SK-N-SH treated with all-trans-retinoic acid at 6 μM for 48 hours (cell line): ENCODE results near the gene NSUN2.

Experiments used
- ATAC-seq: fragments of 200-7000 bp; cut with Tn5 transposase; 3 replicates; pipeline ENCODE4 v1.9.1; 2020; ENCODE audit warnings: mild to moderate bottlenecking, moderate library complexity
- ARNTL ChIP-seq: fragments of 450-650 bp; formaldehyde crosslinking; IDR thresholded peaks from 2 replicates; pipeline ENCODE4 v1.5.0; 2020; ENCODE audit warnings: low read depth, mild to moderate bottlenecking, moderate library complexity, borderline replicate concordance
- BACH2 ChIP-seq: fragments of 250-450 bp; sonication (Bioruptor Pico); IDR thresholded peaks from 2 replicates; pipeline ENCODE4 v1.9.0; 2021; ENCODE audit warnings: mild to moderate bottlenecking, borderline replicate concordance
- CREB5 ChIP-seq: fragments of 250-450 bp; sonication (Bioruptor Pico); IDR thresholded peaks from 2 replicates; pipeline ENCODE4 v1.5.1; 2020; ENCODE audit warnings: low read depth, mild to moderate bottlenecking, moderate library complexity
- CSDC2 ChIP-seq: fragments of 250-450 bp; sonication (Bioruptor Pico); IDR thresholded peaks from 2 replicates; pipeline ENCODE4 v1.5.0; 2020; ENCODE audit warnings: mild to moderate bottlenecking, moderate library complexity
- ESRRG ChIP-seq: fragments of 250-450 bp; sonication (Bioruptor Pico); IDR thresholded peaks from 2 replicates; pipeline ENCODE4 v1.6.1; 2021; ENCODE audit warnings: mild to moderate bottlenecking
- GLIS3 ChIP-seq: fragments of 250-450 bp; sonication (Bioruptor Pico); IDR thresholded peaks from 2 replicates; pipeline ENCODE4 v1.5.0; 2020; ENCODE audit warnings: mild to moderate bottlenecking, moderate library complexity
- ISL1 ChIP-seq: fragments of 250-450 bp; sonication (Bioruptor Pico); IDR thresholded peaks from 2 replicates; pipeline ENCODE4 v2.1.2; 2022; ENCODE audit warnings: mild to moderate bottlenecking, moderate library complexity
- OSR1 ChIP-seq: fragments of 250-450 bp; sonication (Bioruptor Pico); IDR thresholded peaks from 2 replicates; pipeline ENCODE4 v1.8.0; 2022; ENCODE audit warnings: moderate library complexity, mild to moderate bottlenecking, inconsistent platforms
- PATZ1 ChIP-seq: fragments of 250-450 bp; sonication (Bioruptor Pico); IDR thresholded peaks from 2 replicates; pipeline ENCODE4 v1.8.0; 2020; ENCODE audit warnings: mild to moderate bottlenecking, moderate library complexity, borderline replicate concordance
- POU6F1 ChIP-seq: fragments of 250-450 bp; sonication (Bioruptor Pico); IDR thresholded peaks from 2 replicates; pipeline ENCODE4 v1.8.0; 2021; ENCODE audit warnings: low read depth, mild to moderate bottlenecking, moderate library complexity, borderline replicate concordance
- PPARA ChIP-seq: fragments of 250-450 bp; sonication (Bioruptor Pico); IDR thresholded peaks from 2 replicates; pipeline ENCODE4 v1.5.0; 2020; ENCODE audit warnings: mild to moderate bottlenecking, borderline replicate concordance
- RARB ChIP-seq: fragments of 250-450 bp; sonication (Bioruptor Pico); IDR thresholded peaks from 2 replicates; pipeline ENCODE4 v1.8.0; 2021; ENCODE audit warnings: mild to moderate bottlenecking, moderate library complexity
- SNAI2 ChIP-seq: fragments of 250-450 bp; sonication (Bioruptor Pico); IDR thresholded peaks from 2 replicates; pipeline ENCODE4 v1.5.0; 2020; ENCODE audit warnings: mild to moderate bottlenecking, moderate library complexity
- TCF4 ChIP-seq: fragments of 250-450 bp; sonication (Bioruptor Pico); IDR thresholded peaks from 2 replicates; pipeline ENCODE4 v1.8.0; 2021; ENCODE audit warnings: mild to moderate bottlenecking, moderate library complexity, borderline replicate concordance
- TSHZ2 ChIP-seq: fragments of 250-450 bp; sonication (Bioruptor Pico); IDR thresholded peaks from 2 replicates; pipeline ENCODE4 v1.5.0; 2020; ENCODE audit warnings: mild to moderate bottlenecking, moderate library complexity
- ZC3H10 ChIP-seq: fragments of 250-450 bp; sonication (Bioruptor Pico); IDR thresholded peaks from 2 replicates; pipeline ENCODE4 v1.5.1; 2021; ENCODE audit warnings: mild to moderate bottlenecking, moderate library complexity
- ZFP3 ChIP-seq: fragments of 250-450 bp; sonication (Bioruptor Pico); IDR thresholded peaks from 2 replicates; pipeline ENCODE4 v1.5.0; 2020; ENCODE audit warnings: mild to moderate bottlenecking, moderate library complexity
- ZFP30 ChIP-seq: fragments of 450-650 bp; formaldehyde crosslinking; IDR thresholded peaks from 2 replicates; pipeline ENCODE4 v1.5.0; 2022; ENCODE audit warnings: mild to moderate bottlenecking, moderate library complexity
- ZNF565 ChIP-seq: fragments of 450-650 bp; formaldehyde crosslinking; conservative IDR thresholded peaks from 2 replicates; pipeline ENCODE4 v1.5.0; 2020; ENCODE audit warnings: low read depth, mild to moderate bottlenecking, moderate library complexity
- ZNF70 ChIP-seq: fragments of 450-650 bp; formaldehyde crosslinking; IDR thresholded peaks from 2 replicates; pipeline ENCODE4 v1.5.0; 2020; ENCODE audit warnings: mild to moderate bottlenecking, moderate library complexity
- ZNF8 ChIP-seq: fragments of 450-650 bp; formaldehyde crosslinking; IDR thresholded peaks from 2 replicates; pipeline ENCODE4 v1.5.0; 2020; ENCODE audit warnings: mild to moderate bottlenecking, moderate library complexity

NSUN2 gene

GRCh38 chr5:6632324-6632887, 438 bp downstream of the NSUN2 start:
- TF ChIP-seq ARNTL (CRISPR knock-in tag), result no peak
- TF ChIP-seq TSHZ2 (CRISPR knock-in tag), result no peak
- no peak for TF ChIP-seq RARB (CRISPR knock-in tag)
- TF ChIP-seq ISL1, result no peak
- TF ChIP-seq OSR1 (CRISPR knock-in tag), result no peak
- TF ChIP-seq ZC3H10 (CRISPR knock-in tag), result no peak
- no peak for TF ChIP-seq CREB5 (CRISPR knock-in tag)
- no peak for TF ChIP-seq ZNF8 (CRISPR knock-in tag)
- no peak for TF ChIP-seq PATZ1 (CRISPR knock-in tag)
- no peak for TF ChIP-seq BACH2
- TF ChIP-seq SNAI2 (CRISPR knock-in tag), result no peak
- no peak for TF ChIP-seq ZFP30 (CRISPR knock-in tag)
- TF ChIP-seq ZNF70 (CRISPR knock-in tag), result no peak
- TF ChIP-seq CSDC2 (CRISPR knock-in tag), result no peak
- TF ChIP-seq POU6F1 (CRISPR knock-in tag), result no peak
- ATAC-seq, result peak; percentile 49

GRCh38 chr5:6631441-6631840, 1.4 kb downstream of the NSUN2 start:
- no peak for ATAC-seq
- TF ChIP-seq TCF4 (CRISPR knock-in tag) (no peak), CSDC2 (CRISPR knock-in tag) (no peak), TSHZ2 (CRISPR knock-in tag) (no peak), ZNF8 (CRISPR knock-in tag) (no peak), RARB (CRISPR knock-in tag) (no peak), ZC3H10 (CRISPR knock-in tag) (no peak), BACH2 (no peak), ESRRG (CRISPR knock-in tag) (no peak), ZNF70 (CRISPR knock-in tag) (no peak), PATZ1 (CRISPR knock-in tag) (no peak), PPARA (CRISPR knock-in tag) (no peak), OSR1 (CRISPR knock-in tag) (no peak), ISL1 (no peak), ZFP30 (CRISPR knock-in tag) (no peak), ZFP3 (CRISPR knock-in tag) (no peak), GLIS3 (CRISPR knock-in tag) (no peak), POU6F1 (CRISPR knock-in tag) (no peak), ARNTL (CRISPR knock-in tag) (no peak), ZNF565 (CRISPR knock-in tag) (no peak)
